Spleen (tissue), 11 donors: ENCODE measurements around the gene B3GALNT1. TPM values are rescaled to one million over a fixed set of nuclear protein-coding genes. Genes with fewer than 3 reads are reported as not detected.

Source experiments
- DNase-seq: peaks from one replicate; pipeline ENCODE4 v3.0.0-alpha.2; 2020
- H3K27ac ChIP-seq, 8 donors: fragments of 200-600 bp; sonication (generic) in 7 of 8; 1 replicate in 4 of 8; 2 replicates in 4 of 8; pipeline versions ENCODE4 v1.5.0 to v1.8.0; 2016 to 2021; ENCODE audit warnings: inconsistent platforms in 4 of 8, mild to moderate bottlenecking in 4 of 8, moderate library complexity in 1 of 8
- H3K27me3 ChIP-seq, 7 donors: fragments of 200-600 bp; sonication (generic) in 6 of 7; replicated peaks in 1 of 7; 1 replicate in 4 of 7; 2 replicates in 3 of 7; pipeline versions ENCODE4 v1.5.0 to v1.8.0; 2016 to 2021; ENCODE audit warnings: inconsistent platforms in 3 of 7, mild to moderate bottlenecking in 1 of 7
- H3K36me3 ChIP-seq, 6 donors: fragments of 200-600 bp; sonication (generic) in 5 of 6; 1 replicate in 4 of 6; 2 replicates in 2 of 6; pipeline versions ENCODE4 v1.5.0 to v1.8.0; 2016 to 2021; ENCODE audit warnings: inconsistent platforms in 2 of 6
- H3K4me1 ChIP-seq, 6 donors: fragments of 200-600 bp; sonication (generic) in 5 of 6; 1 replicate in 3 of 6; 2 replicates in 3 of 6; pipeline versions ENCODE4 v1.5.0 to v1.8.0; 2016 to 2021; ENCODE audit warnings: inconsistent platforms in 3 of 6
- H3K4me3 ChIP-seq, 8 donors: fragments of 200-600 bp; sonication (generic) in 7 of 8; 1 replicate in 4 of 8; 2 replicates in 4 of 8; pipeline versions ENCODE4 v1.5.0 to v1.8.0; 2016 to 2021; ENCODE audit warnings: inconsistent platforms in 4 of 8, mild to moderate bottlenecking in 4 of 8, moderate library complexity in 2 of 8
- H3K9me3 ChIP-seq, 8 donors: fragments of 200-600 bp; sonication (generic) in 7 of 8; 1 replicate in 4 of 8; 2 replicates in 4 of 8; pipeline versions ENCODE4 v1.5.0 to v1.8.0; 2016 to 2021; ENCODE audit warnings: inconsistent platforms in 4 of 8
- CTCF ChIP-seq, 11 experiments: fragments of 200-600 bp in 7 of 11; fragments of 450-650 bp in 4 of 11; sonication (generic) in 4 of 11; IDR thresholded peaks in 8 of 11; conservative IDR thresholded peaks in 3 of 11; 1 replicate in 7 of 11; 2 replicates in 4 of 11; pipeline versions ENCODE4 v1.4.0 to v1.8.0; 2016 to 2021; ENCODE audit warnings: antibody characterized with exemption in 11 of 11, inconsistent platforms in 4 of 11, mild to moderate bottlenecking in 1 of 11
- POLR2A ChIP-seq, 3 donors: fragments of 450-650 bp; IDR thresholded peaks; one replicate each; pipeline ENCODE4 v1.5.1; 2017; ENCODE audit warnings: antibody characterized with exemption in 3 of 3, mild to moderate bottlenecking in 1 of 3
- POLR2AphosphoS5 ChIP-seq, 3 donors: sonication (generic); formaldehyde crosslinking; IDR thresholded peaks; one replicate each; pipeline ENCODE4 v1.5.1; 2017; ENCODE audit warnings: antibody characterized with exemption in 3 of 3
- WGBS, 5 donors: extraction: QIAGEN DNeasy Blood & Tissue Kit in 3 of 5; methylation state at CpG; one replicate each; pipeline versions ENCODE4 v1.1.5 to v1.1.7; 2013 to 2018; 5-methylcytosine and 5-hydroxymethylcytosine counted together
- intact Hi-C: fragments of 100-400 bp; cut with DNase I; formaldehyde crosslinking; loops from one replicate; pipeline ENCODE4 v1.15.0; 2023; ENCODE audit warnings: low total_unique reads
- polyA plus RNA-seq, 3 donors: library from polyadenylated mRNA; stranded (reverse); fragments of 200-250 nt; gene quantifications; one replicate each; pipeline ENCODE4 v1.2.1, GENCODE V29; 2013
- total RNA-seq, 7 donors: library from RNA; depleted of rRNA in 3 of 7; stranded (reverse); fragments of >200 nt in 3 of 7; fragmentation: NEBNext Ultra II Directional in 4 of 7; extraction: Animal tissue kit (Norgen Biotek cat#: 25700) in 4 of 7; gene quantifications; one replicate each; pipeline versions ENCODE4 v1.1.0 to v1.2.1, GENCODE V29; 2016 to 2021
- donor health status: healthy with polysubstance abuse.
- donor health status: DM: no; HTN: no; CAD: no; lungs with moderate emphysema.
- donor health status: DM: no; HTN: no; CAD: no.
- donor health status: Bipolar disorder and iron deficiency.
- donor health status: healthy.
- donor health status: DM: no; HTN: no; CAD: no.
- donor health status: DM: yes; HTN: yes; CAD: no.

Gene B3GALNT1
- total and polyA plus RNA-seq, 10 donors = 2.4 to 10.9 (median 8.2) TPM

- Histone ChIP-seq H3K27ac (no peak overlapping the region), H3K9me3 (no peaks in the 10 kb centered on the region), H3K36me3 (no peaks in the 10 kb centered on the region), H3K27me3 (no peaks in the 10 kb centered on the region), H3K4me1 (peaks cover 4 to 27% (median 17%) of the 10 kb centered on the region in 6 donors), H3K4me3 (no peak overlapping the region)
- intact Hi-C loops = no loop called here
- TF ChIP-seq POLR2AphosphoS5 (IDR thresholded peaks at IDR 0.05) (no peak), POLR2A (IDR thresholded peaks at IDR 0.05) (no peak), CTCF (IDR thresholded peaks at IDR 0.05 in 8 of 11, conservative IDR thresholded peaks at IDR 0.05 in 3 of 11) (no peak)
- DNase-seq = no peak
These were observed 32.4 kb downstream of the B3GALNT1 start for GRCh38 chr3:161072751-161073150.

- TF ChIP-seq CTCF (IDR thresholded peaks at IDR 0.05 in 8 of 11, conservative IDR thresholded peaks at IDR 0.05 in 3 of 11) = no peak
- no peak for TF ChIP-seq POLR2AphosphoS5 (IDR thresholded peaks at IDR 0.05)
- no peak for TF ChIP-seq POLR2A (IDR thresholded peaks at IDR 0.05)
- Histone ChIP-seq H3K27ac (no peak overlapping the region), H3K36me3 (no peaks in the 10 kb centered on the region), H3K4me1 (peaks cover 4 to 32% (median 18%) of the 10 kb centered on the region in 6 donors), H3K9me3 (no peaks in the 10 kb centered on the region), H3K4me3 (no peak overlapping the region), H3K27me3 (no peaks in the 10 kb centered on the region)
- DNase-seq = no peak
- intact Hi-C loops = no loop called here
- 80 to 97% (median 85%) methylated on average over 1 of the region's 1 CpG for whole genome bisulfite sequencing, 5 donors
These were observed 32.9 kb downstream of the B3GALNT1 start for GRCh38 chr3:161072211-161072621.

GRCh38 chr3:161070980-161071663 is 34.0 kb downstream of the B3GALNT1 start:
- 71 to 84% (median 77%) methylated on average over 6 of the region's 6 CpGs for WGBS, 5 donors
- Histone ChIP-seq H3K27ac (no peak overlapping the region), H3K9me3 (no peaks in the 10 kb centered on the region), H3K4me3 (no peak overlapping the region), H3K27me3 (no peaks in the 10 kb centered on the region), H3K4me1 (peaks cover 4 to 38% (median 19%) of the 10 kb centered on the region in 6 donors), H3K36me3 (no peaks in the 10 kb centered on the region)
- DNase-seq = no peak
- no peak for TF ChIP-seq POLR2AphosphoS5 (IDR thresholded peaks at IDR 0.05)
- TF ChIP-seq POLR2A (IDR thresholded peaks at IDR 0.05) = no peak
- no peak for TF ChIP-seq CTCF (IDR thresholded peaks at IDR 0.05 in 8 of 11, conservative IDR thresholded peaks at IDR 0.05 in 3 of 11)
- intact Hi-C loops = no loop called here

GRCh38 chr3:161070252-161070930 is 34.8 kb downstream of the B3GALNT1 start:
- TF ChIP-seq POLR2A (IDR thresholded peaks at IDR 0.05) (no peak), POLR2AphosphoS5 (IDR thresholded peaks at IDR 0.05) (no peak), CTCF (IDR thresholded peaks at IDR 0.05 in 8 of 11, conservative IDR thresholded peaks at IDR 0.05 in 3 of 11) (no peak)
- intact Hi-C loops = no loop called here
- no peaks in the 10 kb centered on the region for H3K9me3 ChIP-seq
- no peaks in the 10 kb centered on the region for H3K27me3 ChIP-seq
- 84 to 91% (median 86%) methylated on average over 7 to 9 of the region's 9 CpGs for WGBS, 5 donors
- H3K4me1 ChIP-seq = peaks cover 4 to 38% (median 19%) of the 10 kb centered on the region in 6 donors
- no peaks in the 10 kb centered on the region for H3K36me3 ChIP-seq
- no peak for DNase-seq
- peak overlapping the region in 3 of 8 donors; percentile 24 to 54 (median 43) for H3K27ac ChIP-seq
- H3K4me3 ChIP-seq = no peak overlapping the region
